ENCODE measurements around the gene FOXRED2. TPM values are rescaled to one million over a fixed set of nuclear protein-coding genes. Genes with fewer than 3 reads are reported as not detected.

The FOXRED2 gene
- total RNA-seq, 1 donor from 2014 or later: 11.3 TPM

- intact Hi-C loops (cut with DNase I): no loop called here
- no peak for DNase-seq (ENCODE audit: missing footprints)
- no peak for ATAC-seq
These were observed 25.9 kb downstream of the FOXRED2 start for GRCh38 chr22:36480941-36481392.

- peak; percentile 6 for DNase-seq (ENCODE audit: missing footprints)
- no peak for ATAC-seq
- intact Hi-C loops (cut with DNase I): no loop called here
These were observed 27.9 kb downstream of the FOXRED2 start for GRCh38 chr22:36478966-36479365.

- intact Hi-C loops (cut with DNase I): no loop called here
- no peak for ATAC-seq
- DNase-seq (ENCODE audit: missing footprints): no peak
These were observed 31.5 kb downstream of the FOXRED2 start for GRCh38 chr22:36475341-36475740.

- DNase-seq (ENCODE audit: missing footprints) (no peak), ATAC-seq (no peak)
- intact Hi-C loops (cut with DNase I): loop anchor here (5.0 kb wide), 1 partner anchor 55 kb away; no protein-coding TSS in a partner anchor
These were observed 34.2 kb downstream of the FOXRED2 start for GRCh38 chr22:36472689-36473088.

GRCh38 chr22:36471341-36471821, 35.5 kb downstream of the FOXRED2 start:
- intact Hi-C loops (cut with DNase I): loop anchor here (5.0 kb wide), 1 partner anchor 54 kb away; no protein-coding TSS in a partner anchor
- DNase-seq (ENCODE audit: missing footprints) (peak; percentile 32), ATAC-seq (no peak)

GRCh38 chr22:36470994-36471331, 35.9 kb downstream of the FOXRED2 start:
- ATAC-seq (no peak), DNase-seq (ENCODE audit: missing footprints) (peak; percentile 8)
- intact Hi-C loops (cut with DNase I): loop anchor here (1.0 to 5.0 kb wide), 2 partner anchors 54 to 170 kb away; no protein-coding TSS in a partner anchor

GRCh38 chr22:36470162-36470993, 36.5 kb downstream of the FOXRED2 start:
- DNase-seq (ENCODE audit: missing footprints) (peak; percentile 82), ATAC-seq (peak; percentile 77)
- intact Hi-C loops (cut with DNase I): loop anchor here (1.0 to 5.0 kb wide), 2 partner anchors 53 to 169 kb away; no protein-coding TSS in a partner anchor

GRCh38 chr22:36469094-36469710, 37.6 kb downstream of the FOXRED2 start:
- intact Hi-C loops (cut with DNase I): loop anchor here (5.0 kb wide), 1 partner anchor 147 kb away; no protein-coding TSS in a partner anchor
- peak; percentile 48 for DNase-seq (ENCODE audit: missing footprints)

GRCh38 chr22:36467946-36468345, 38.9 kb downstream of the FOXRED2 start:
- DNase-seq (ENCODE audit: missing footprints): no peak
- no peak for ATAC-seq
- intact Hi-C loops (cut with DNase I): loop anchor here (2.0 to 5.0 kb wide), 2 partner anchors 81 to 146 kb away; partner anchors contain the start of gene MYH9

More at GRCh38 chr22:36469094-36469710, 37.6 kb downstream of the FOXRED2 start:
- peak; percentile 15 for ATAC-seq

- intact Hi-C loops (cut with DNase I): loop anchor here (2.0 to 5.0 kb wide), 2 partner anchors 80 to 145 kb away; partner anchors contain the start of gene MYH9
- peak; percentile 87 for DNase-seq (ENCODE audit: missing footprints)
- peak; percentile 45 for ATAC-seq
These were observed 39.6 kb downstream of the FOXRED2 start for GRCh38 chr22:36467042-36467810.

GRCh38 chr22:36466258-36466657, 40.6 kb downstream of the FOXRED2 start:
- no peak for DNase-seq (ENCODE audit: missing footprints)
- intact Hi-C loops (cut with DNase I): loop anchor here (2.0 to 5.0 kb wide), 2 partner anchors 79 to 144 kb away; partner anchors contain the start of gene MYH9
- no peak for ATAC-seq

- intact Hi-C loops (cut with DNase I): loop anchor here (2.0 to 5.0 kb wide), 2 partner anchors 79 to 143 kb away; partner anchors contain the start of gene MYH9
- DNase-seq (ENCODE audit: missing footprints): no peak
- ATAC-seq: peak; percentile 51
These were observed 41.4 kb downstream of the FOXRED2 start for GRCh38 chr22:36465232-36466021.

GRCh38 chr22:36464715-36465231, 42.1 kb downstream of the FOXRED2 start:
- intact Hi-C loops (cut with DNase I): loop anchor here (5.0 kb wide), 1 partner anchor 142 kb away; no protein-coding TSS in a partner anchor
- no peak for DNase-seq (ENCODE audit: missing footprints)
- no peak for ATAC-seq

GRCh38 chr22:36463783-36464184, 43.1 kb downstream of the FOXRED2 start:
- no peak for DNase-seq (ENCODE audit: missing footprints)
- intact Hi-C loops (cut with DNase I): no loop called here
- ATAC-seq: no peak

- DNase-seq (ENCODE audit: missing footprints) (no peak), ATAC-seq (peak; percentile 18)
- intact Hi-C loops (cut with DNase I): no loop called here
These were observed 44.9 kb downstream of the FOXRED2 start for GRCh38 chr22:36461665-36462649.

GRCh38 chr22:36460202-36460601, 46.6 kb downstream of the FOXRED2 start:
- intact Hi-C loops (cut with DNase I): no loop called here
- DNase-seq (ENCODE audit: missing footprints) (no peak), ATAC-seq (no peak)

Measured in Right ventricle myocardium inferior (tissue), 1 donor.